ENCODE results near the gene SSBP2.

SSBP2 gene

GRCh38 chr5:81751009-81751835, at the start of gene SSBP2:
SSBP2 (minus strand) TSS chr5:81751097; CDS start chr5:81751042, 55 bp downstream.
- DNase-seq: peak; percentile 99

GRCh38 chr5:81795666-81796065, 44.8 kb upstream of the SSBP2 start:
- DNase-seq: no peak

- no peak for DNase-seq
Observed at GRCh38 chr5:81794226-81794625, 43.3 kb upstream of the SSBP2 start.

GRCh38 chr5:81790336-81790735, 39.4 kb upstream of the SSBP2 start:
- DNase-seq: no peak

GRCh38 chr5:81789033-81789432, 38.1 kb upstream of the SSBP2 start:
- DNase-seq: no peak

- DNase-seq: no peak
Observed at GRCh38 chr5:81788329-81788728, 37.4 kb upstream of the SSBP2 start.

- no peak for DNase-seq
Observed at GRCh38 chr5:81787474-81788242, 36.8 kb upstream of the SSBP2 start.

GRCh38 chr5:81786991-81787390, 36.1 kb upstream of the SSBP2 start:
- no peak for DNase-seq

GRCh38 chr5:81786496-81786895, 35.6 kb upstream of the SSBP2 start:
- DNase-seq: no peak

GRCh38 chr5:81785322-81785721, 34.4 kb upstream of the SSBP2 start:
- DNase-seq: no peak

GRCh38 chr5:81783401-81783800, 32.5 kb upstream of the SSBP2 start:
- DNase-seq: no peak

- DNase-seq: no peak
Observed at GRCh38 chr5:81782811-81783210, 31.9 kb upstream of the SSBP2 start.

- no peak for DNase-seq
Observed at GRCh38 chr5:81779916-81780266, 29.0 kb upstream of the SSBP2 start.

GRCh38 chr5:81779125-81779915, 28.4 kb upstream of the SSBP2 start:
- DNase-seq: peak; percentile 3

GRCh38 chr5:81778642-81779041, 27.7 kb upstream of the SSBP2 start:
- no peak for DNase-seq

- DNase-seq: no peak
Observed at GRCh38 chr5:81776258-81776657, 25.4 kb upstream of the SSBP2 start.

GRCh38 chr5:81774374-81774773, 23.5 kb upstream of the SSBP2 start:
- no peak for DNase-seq

- no peak for DNase-seq
Observed at GRCh38 chr5:81773574-81773973, 22.7 kb upstream of the SSBP2 start.

- DNase-seq: no peak
Observed at GRCh38 chr5:81773161-81773560, 22.3 kb upstream of the SSBP2 start.

GRCh38 chr5:81772488-81772887, 21.6 kb upstream of the SSBP2 start:
- no peak for DNase-seq

GRCh38 chr5:81768935-81769452, 18.1 kb upstream of the SSBP2 start:
- DNase-seq: no peak

GRCh38 chr5:81767938-81768337, 17.0 kb upstream of the SSBP2 start:
- DNase-seq: no peak

GRCh38 chr5:81767097-81767496, 16.2 kb upstream of the SSBP2 start:
- DNase-seq: no peak

Measured in activated T-cell treated with anti-CD3 and anti-CD28 coated beads for 4 hours (primary cell).